Body of pancreas (tissue), 4 donors: ENCODE measurements around the gene LRG1.

ENCODE experiments used
- POLR2A ChIP-seq, 3 donors: fragments of 450-650 bp; IDR thresholded peaks; one replicate each; pipeline ENCODE4 v1.6.1; 2016; ENCODE audit warnings: antibody characterized with exemption in 3 of 3, mild to moderate bottlenecking in 2 of 3
- TF ChIP-seq, protein P1 (sequence below), 7 experiments: fragments of 450-650 bp in 4 of 7; fragments of 200-600 bp in 3 of 7; sonication (generic) in 3 of 7; IDR thresholded peaks; one replicate each; pipeline ENCODE4 v1.5.1; 2016 to 2019; ENCODE audit warnings: antibody characterized with exemption in 7 of 7

DNA sequence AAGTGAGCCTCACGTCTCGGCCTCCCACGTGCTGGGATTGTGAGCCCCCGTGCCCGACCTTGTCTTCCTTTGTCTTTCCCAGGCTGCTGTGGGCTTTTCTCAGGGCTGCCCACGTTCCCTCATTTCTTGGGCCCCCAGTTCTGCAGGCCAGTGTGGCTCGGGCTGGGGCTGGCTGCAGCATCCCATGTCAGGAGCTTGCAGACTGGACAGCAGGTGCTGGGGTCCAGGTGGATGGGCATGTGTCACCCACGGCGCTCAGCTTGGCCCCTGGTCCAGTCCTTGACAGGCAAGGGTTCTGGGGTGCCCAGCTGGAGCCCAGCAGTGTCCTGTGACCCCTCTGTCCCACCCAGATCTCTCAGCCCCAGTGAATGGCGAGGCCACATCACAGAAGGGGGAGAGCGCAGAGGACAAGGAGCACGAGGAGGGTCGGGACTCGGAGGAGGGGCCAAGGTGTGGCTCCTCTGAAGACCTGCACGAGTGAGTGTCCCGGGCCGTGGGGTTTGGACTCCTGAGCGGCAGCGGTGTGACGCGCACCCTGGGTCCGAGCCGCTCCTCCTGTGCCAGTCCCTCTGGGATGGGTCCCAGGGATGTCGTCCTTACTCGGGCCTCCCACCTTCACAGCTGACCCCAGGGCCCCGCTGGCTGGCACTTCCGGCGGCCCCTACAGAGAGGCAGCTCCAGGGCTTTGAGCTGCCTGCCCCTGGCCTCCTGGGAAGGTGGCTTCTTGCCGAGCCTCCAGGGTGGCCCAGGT, 38.8 kb downstream of the LRG1 start:
- TF ChIP-seq, protein P1, sequence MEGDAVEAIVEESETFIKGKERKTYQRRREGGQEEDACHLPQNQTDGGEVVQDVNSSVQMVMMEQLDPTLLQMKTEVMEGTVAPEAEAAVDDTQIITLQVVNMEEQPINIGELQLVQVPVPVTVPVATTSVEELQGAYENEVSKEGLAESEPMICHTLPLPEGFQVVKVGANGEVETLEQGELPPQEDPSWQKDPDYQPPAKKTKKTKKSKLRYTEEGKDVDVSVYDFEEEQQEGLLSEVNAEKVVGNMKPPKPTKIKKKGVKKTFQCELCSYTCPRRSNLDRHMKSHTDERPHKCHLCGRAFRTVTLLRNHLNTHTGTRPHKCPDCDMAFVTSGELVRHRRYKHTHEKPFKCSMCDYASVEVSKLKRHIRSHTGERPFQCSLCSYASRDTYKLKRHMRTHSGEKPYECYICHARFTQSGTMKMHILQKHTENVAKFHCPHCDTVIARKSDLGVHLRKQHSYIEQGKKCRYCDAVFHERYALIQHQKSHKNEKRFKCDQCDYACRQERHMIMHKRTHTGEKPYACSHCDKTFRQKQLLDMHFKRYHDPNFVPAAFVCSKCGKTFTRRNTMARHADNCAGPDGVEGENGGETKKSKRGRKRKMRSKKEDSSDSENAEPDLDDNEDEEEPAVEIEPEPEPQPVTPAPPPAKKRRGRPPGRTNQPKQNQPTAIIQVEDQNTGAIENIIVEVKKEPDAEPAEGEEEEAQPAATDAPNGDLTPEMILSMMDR (IDR thresholded peaks at IDR 0.05), result no peak
- no peak for TF ChIP-seq POLR2A (IDR thresholded peaks at IDR 0.05)
